ENCODE measurements around the gene KIRREL2.
"Not testable (repeated sequence)": the region's sequence is repeated elsewhere in the genome, so short reads cannot be mapped to it uniquely, and the experiment has no call there.

The KIRREL2 gene

GRCh38 chr19:35908973-35909683, 52.4 kb downstream of the KIRREL2 start (continued):
- TF ChIP-seq, protein P1, sequence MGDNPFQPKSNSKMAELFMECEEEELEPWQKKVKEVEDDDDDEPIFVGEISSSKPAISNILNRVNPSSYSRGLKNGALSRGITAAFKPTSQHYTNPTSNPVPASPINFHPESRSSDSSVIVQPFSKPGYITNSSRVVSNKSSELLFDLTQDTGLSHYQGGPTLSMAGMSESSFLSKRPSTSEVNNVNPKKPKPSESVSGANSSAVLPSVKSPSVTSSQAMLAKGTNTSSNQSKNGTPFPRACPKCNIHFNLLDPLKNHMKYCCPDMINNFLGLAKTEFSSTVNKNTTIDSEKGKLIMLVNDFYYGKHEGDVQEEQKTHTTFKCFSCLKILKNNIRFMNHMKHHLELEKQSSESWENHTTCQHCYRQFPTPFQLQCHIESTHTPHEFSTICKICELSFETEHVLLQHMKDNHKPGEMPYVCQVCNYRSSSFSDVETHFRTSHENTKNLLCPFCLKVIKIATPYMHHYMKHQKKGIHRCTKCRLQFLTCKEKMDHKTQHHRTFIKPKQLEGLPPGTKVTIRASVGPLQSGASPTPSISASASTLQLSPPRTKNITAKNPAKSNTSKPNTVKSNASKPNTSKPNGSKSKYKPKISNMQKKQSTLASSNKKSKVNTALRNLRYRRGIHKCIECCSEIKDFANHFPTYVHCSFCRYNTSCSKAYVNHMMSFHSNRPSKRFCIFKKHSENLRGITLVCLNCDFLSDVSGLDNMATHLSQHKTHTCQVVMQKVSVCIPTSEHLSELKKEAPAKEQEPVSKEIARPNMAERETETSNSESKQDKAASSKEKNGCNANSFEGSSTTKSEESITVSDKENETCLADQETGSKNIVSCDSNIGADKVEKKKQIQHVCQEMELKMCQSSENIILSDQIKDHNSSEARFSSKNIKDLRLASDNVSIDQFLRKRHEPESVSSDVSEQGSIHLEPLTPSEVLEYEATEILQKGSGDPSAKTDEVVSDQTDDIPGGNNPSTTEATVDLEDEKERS (tag by site-specific recombination; IDR thresholded peaks at IDR 0.05): 0 out of 2 replicates have a peak, but pooled peaks have one; percentile 24

GRCh38 chr19:35909684-35910035, 52.9 kb downstream of the KIRREL2 start:
- H3K36me3 ChIP-seq (ENCODE audit: control insufficient read depth in 2 of 2, insufficient read depth in 1 of 2, low read length in 2 of 2): no peaks in the 10 kb centered on the region; a peak in 1 of 3 replicates
- TF ChIP-seq SCRT2 (tag by site-specific recombination; IDR thresholded peaks at IDR 0.05) (0 out of 2 replicates have a peak, but pooled peaks have one; percentile 18), ZSCAN16 (tag by site-specific recombination; IDR thresholded peaks at IDR 0.05) (no peak)
- no peak overlapping the region for H3K27ac ChIP-seq (ENCODE audit: extremely low read depth, low read depth, low read length)
- ChIA-PET POLR2A (interaction anchor here (1.0 kb wide), 1 partner anchor 136 kb away, joined by 3 read pairs; no protein-coding TSS in a partner anchor), CTCF (interaction anchor here (0.7 kb wide), 1 partner anchor 39 kb away, joined by 3 read pairs; no protein-coding TSS in a partner anchor)
- H3K4me3 ChIP-seq (ENCODE audit: low read depth, low read length): no peak overlapping the region
- no peaks in the 10 kb centered on the region for H3K4me1 ChIP-seq (ENCODE audit: control insufficient read depth, insufficient read depth, low read length)
- no peaks in the 10 kb centered on the region; the same call in 1 of the 2 replicates for H3K9me3 ChIP-seq (ENCODE audit: control insufficient read depth, insufficient read depth, low read depth, low read length)

GRCh38 chr19:35910355-35910754, 53.6 kb downstream of the KIRREL2 start:
- H3K4me1 ChIP-seq (ENCODE audit: control insufficient read depth, insufficient read depth, low read length); H3K9me3 ChIP-seq (ENCODE audit: control insufficient read depth, insufficient read depth, low read depth, low read length); H3K27ac ChIP-seq (ENCODE audit: extremely low read depth, low read depth, low read length); H3K4me3 ChIP-seq (ENCODE audit: low read depth, low read length); H3K36me3 ChIP-seq (ENCODE audit: control insufficient read depth in 2 of 2, insufficient read depth in 1 of 2, low read length in 2 of 2); POLR2A ChIA-PET: not testable (repeated sequence)
- CTCF ChIA-PET: interaction anchor here (0.7 kb wide), 2 partner anchors 40 kb away, joined by 3 read pairs; no protein-coding TSS in a partner anchor
- TF ChIP-seq REPIN1 (tag by site-specific recombination; IDR thresholded peaks at IDR 0.05; ENCODE audit: low read depth): peak; percentile 92; the same call in 1 of the 2 replicates

GRCh38 chr19:35911173-35911572, 54.5 kb downstream of the KIRREL2 start:
- Histone ChIP-seq H3K9me3 (ENCODE audit: control insufficient read depth, insufficient read depth, low read depth, low read length) (no peaks in the 10 kb centered on the region; the same call in 1 of the 2 replicates), H3K27ac (ENCODE audit: extremely low read depth, low read depth, low read length) (no peak overlapping the region), H3K4me1 (ENCODE audit: control insufficient read depth, insufficient read depth, low read length) (no peaks in the 10 kb centered on the region), H3K36me3 (ENCODE audit: control insufficient read depth in 2 of 2, insufficient read depth in 1 of 2, low read length in 2 of 2) (no peaks in the 10 kb centered on the region; a peak in 1 of 3 replicates), H3K4me3 (ENCODE audit: low read depth, low read length) (no peak overlapping the region)
- peak; percentile 36; the same call in 1 of the 2 replicates for TF ChIP-seq ZNF585B (tag by site-specific recombination; IDR thresholded peaks at IDR 0.05)
- no peak for TF ChIP-seq ZNF10 (tag by site-specific recombination; IDR thresholded peaks at IDR 0.05)
- ChIA-PET POLR2A (interaction anchor here (1.2 to 1.8 kb wide), 2 partner anchors 10 to 20 kb away, joined by 4 to 5 read pairs; partner anchors contain the start of gene NFKBID), CTCF (interaction anchor here (0.8 to 1.9 kb wide), 3 partner anchors 20 to 355 kb away, joined by 3 to 13 read pairs (median 3); no protein-coding TSS in a partner anchor)

- no peaks in the 10 kb centered on the region; the same call in 1 of the 2 replicates for H3K9me3 ChIP-seq (ENCODE audit: control insufficient read depth, insufficient read depth, low read depth, low read length)
- H3K4me1 ChIP-seq (ENCODE audit: control insufficient read depth, insufficient read depth, low read length): no peaks in the 10 kb centered on the region
- POLR2A ChIA-PET: interaction anchor here (0.5 to 1.8 kb wide), 4 partner anchors 11 to 306 kb away, joined by 3 to 5 read pairs (median 4); partner anchors contain the start of gene NFKBID
- no peaks in the 10 kb centered on the region; a peak in 1 of 3 replicates for H3K36me3 ChIP-seq (ENCODE audit: control insufficient read depth in 2 of 2, insufficient read depth in 1 of 2, low read length in 2 of 2)
- no peak overlapping the region for H3K4me3 ChIP-seq (ENCODE audit: low read depth, low read length)
- H3K27ac ChIP-seq (ENCODE audit: extremely low read depth, low read depth, low read length): no peak overlapping the region
- CTCF ChIA-PET: interaction anchor here (0.6 to 1.9 kb wide), 7 partner anchors 10 to 604 kb away, joined by 3 to 13 read pairs (median 3); no protein-coding TSS in a partner anchor
- no peak for TF ChIP-seq YY2 (tag by site-specific recombination; IDR thresholded peaks at IDR 0.05)
- TF ChIP-seq IKZF3 (tag by site-specific recombination; IDR thresholded peaks at IDR 0.05): no peak
- no peak for TF ChIP-seq ZNF19 (tag by site-specific recombination; IDR thresholded peaks at IDR 0.05; ENCODE audit: low read depth)
- no peak for TF ChIP-seq ZBTB7A (tag by site-specific recombination; IDR thresholded peaks at IDR 0.05; ENCODE audit: low read depth)
- TF ChIP-seq, protein P2, sequence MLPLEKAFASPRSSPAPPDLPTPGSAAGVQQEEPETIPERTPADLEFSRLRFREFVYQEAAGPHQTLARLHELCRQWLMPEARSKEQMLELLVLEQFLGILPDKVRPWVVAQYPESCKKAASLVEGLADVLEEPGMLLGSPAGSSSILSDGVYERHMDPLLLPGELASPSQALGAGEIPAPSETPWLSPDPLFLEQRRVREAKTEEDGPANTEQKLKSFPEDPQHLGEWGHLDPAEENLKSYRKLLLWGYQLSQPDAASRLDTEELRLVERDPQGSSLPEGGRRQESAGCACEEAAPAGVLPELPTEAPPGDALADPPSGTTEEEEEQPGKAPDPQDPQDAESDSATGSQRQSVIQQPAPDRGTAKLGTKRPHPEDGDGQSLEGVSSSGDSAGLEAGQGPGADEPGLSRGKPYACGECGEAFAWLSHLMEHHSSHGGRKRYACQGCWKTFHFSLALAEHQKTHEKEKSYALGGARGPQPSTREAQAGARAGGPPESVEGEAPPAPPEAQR (tag by site-specific recombination; IDR thresholded peaks at IDR 0.05): no peak
- TF ChIP-seq ZBTB17 (tag by site-specific recombination; IDR thresholded peaks at IDR 0.05): peak; percentile 52; the same call in 1 of the 2 replicates
- TF ChIP-seq ZNF121 (tag by site-specific recombination; IDR thresholded peaks at IDR 0.05): peak; percentile 90
- TF ChIP-seq ZNF174 (tag by site-specific recombination; IDR thresholded peaks at IDR 0.05): no peak
- no peak for TF ChIP-seq ZNF792 (tag by site-specific recombination; IDR thresholded peaks at IDR 0.05)
- no peak for TF ChIP-seq HOXC10 (CRISPR knock-in tag; IDR thresholded peaks at IDR 0.05)
- no peak for TF ChIP-seq ZNF707 (tag by site-specific recombination; IDR thresholded peaks at IDR 0.05)
- TF ChIP-seq, protein P3, sequence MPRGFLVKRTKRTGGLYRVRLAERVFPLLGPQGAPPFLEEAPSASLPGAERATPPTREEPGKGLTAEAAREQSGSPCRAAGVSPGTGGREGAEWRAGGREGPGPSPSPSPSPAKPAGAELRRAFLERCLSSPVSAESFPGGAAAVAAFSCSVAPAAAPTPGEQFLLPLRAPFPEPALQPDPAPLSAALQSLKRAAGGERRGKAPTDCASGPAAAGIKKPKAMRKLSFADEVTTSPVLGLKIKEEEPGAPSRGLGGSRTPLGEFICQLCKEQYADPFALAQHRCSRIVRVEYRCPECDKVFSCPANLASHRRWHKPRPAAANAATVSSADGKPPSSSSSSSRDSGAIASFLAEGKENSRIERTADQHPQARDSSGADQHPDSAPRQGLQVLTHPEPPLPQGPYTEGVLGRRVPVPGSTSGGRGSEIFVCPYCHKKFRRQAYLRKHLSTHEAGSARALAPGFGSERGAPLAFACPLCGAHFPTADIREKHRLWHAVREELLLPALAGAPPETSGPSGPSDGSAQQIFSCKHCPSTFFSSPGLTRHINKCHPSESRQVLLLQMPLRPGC (tag by site-specific recombination; IDR thresholded peaks at IDR 0.05): no peak
Observed at GRCh38 chr19:35911790-35912189, 55.1 kb downstream of the KIRREL2 start.

All from HEK293 (cell line).